ENCODE results near the gene ZNF423.

ZNF423 gene

GRCh38 chr16:49455181-49455990 lies 400.5 kb downstream of the ZNF423 start:
- TF ChIP-seq, protein P1, sequence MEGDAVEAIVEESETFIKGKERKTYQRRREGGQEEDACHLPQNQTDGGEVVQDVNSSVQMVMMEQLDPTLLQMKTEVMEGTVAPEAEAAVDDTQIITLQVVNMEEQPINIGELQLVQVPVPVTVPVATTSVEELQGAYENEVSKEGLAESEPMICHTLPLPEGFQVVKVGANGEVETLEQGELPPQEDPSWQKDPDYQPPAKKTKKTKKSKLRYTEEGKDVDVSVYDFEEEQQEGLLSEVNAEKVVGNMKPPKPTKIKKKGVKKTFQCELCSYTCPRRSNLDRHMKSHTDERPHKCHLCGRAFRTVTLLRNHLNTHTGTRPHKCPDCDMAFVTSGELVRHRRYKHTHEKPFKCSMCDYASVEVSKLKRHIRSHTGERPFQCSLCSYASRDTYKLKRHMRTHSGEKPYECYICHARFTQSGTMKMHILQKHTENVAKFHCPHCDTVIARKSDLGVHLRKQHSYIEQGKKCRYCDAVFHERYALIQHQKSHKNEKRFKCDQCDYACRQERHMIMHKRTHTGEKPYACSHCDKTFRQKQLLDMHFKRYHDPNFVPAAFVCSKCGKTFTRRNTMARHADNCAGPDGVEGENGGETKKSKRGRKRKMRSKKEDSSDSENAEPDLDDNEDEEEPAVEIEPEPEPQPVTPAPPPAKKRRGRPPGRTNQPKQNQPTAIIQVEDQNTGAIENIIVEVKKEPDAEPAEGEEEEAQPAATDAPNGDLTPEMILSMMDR (IDR thresholded peaks at IDR 0.05; ENCODE audit: insufficient read depth, low read length, poor library complexity, severe bottlenecking) = no peak
- no peak for DNase-seq (ENCODE audit: extremely low read depth, insufficient read length)

DNA sequence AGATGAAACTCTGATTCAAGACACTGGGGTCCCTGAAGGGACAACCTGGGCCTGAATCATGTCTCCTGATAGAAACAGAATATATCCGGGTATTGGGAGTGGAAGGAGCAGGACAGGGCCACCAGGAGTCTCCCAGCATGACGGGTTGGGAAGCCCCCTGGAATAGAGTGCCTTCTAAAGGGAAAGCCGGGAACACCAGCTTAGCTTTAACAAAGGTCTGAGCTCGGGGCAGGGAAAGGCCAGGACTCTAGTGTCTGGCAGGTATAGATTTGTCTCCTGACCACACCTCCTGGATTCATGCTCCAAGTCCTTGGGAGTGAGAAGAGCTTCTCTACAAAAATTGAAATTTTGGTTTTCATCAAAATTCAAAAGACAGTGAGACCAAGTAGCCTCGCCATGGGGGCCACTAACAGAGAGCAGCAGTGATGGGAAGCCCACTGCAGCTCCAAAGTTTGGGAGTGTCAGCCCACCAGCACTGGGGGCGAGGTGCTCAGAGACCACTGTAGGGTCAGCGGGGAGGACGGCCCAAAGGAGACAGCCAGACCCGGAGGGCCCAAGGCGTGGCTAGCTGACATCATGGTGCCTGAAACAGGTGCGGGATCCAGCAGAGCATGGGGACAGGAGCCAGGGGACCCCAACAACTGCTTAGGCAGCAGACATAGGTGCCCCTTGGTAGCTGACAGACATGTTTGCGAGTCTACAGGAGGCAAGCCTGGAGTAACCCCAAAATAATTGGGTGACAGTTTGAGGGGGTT lies 401.3 kb downstream of the ZNF423 start:
- TF ChIP-seq, protein P1 (IDR thresholded peaks at IDR 0.05; ENCODE audit: insufficient read depth, low read length, poor library complexity, severe bottlenecking) = no peak
- DNase-seq (ENCODE audit: extremely low read depth, insufficient read length) = no peak
- Histone ChIP-seq H3K27me3 (replicated peaks; ENCODE audit: control insufficient read depth, insufficient read depth, low read length) (no peaks in the 10 kb centered on the region), H3K36me3 (ENCODE audit: control insufficient read depth, insufficient read depth, low read length) (no peaks in the 10 kb centered on the region), H3K4me3 (replicated peaks; ENCODE audit: low read depth, low read length) (no peak overlapping the region)

More at GRCh38 chr16:49455181-49455990, 400.5 kb downstream of the ZNF423 start:
- Histone ChIP-seq H3K4me3 (replicated peaks; ENCODE audit: low read depth, low read length) (no peak overlapping the region), H3K27me3 (replicated peaks; ENCODE audit: control insufficient read depth, insufficient read depth, low read length) (no peaks in the 10 kb centered on the region), H3K36me3 (ENCODE audit: control insufficient read depth, insufficient read depth, low read length) (no peaks in the 10 kb centered on the region)

DNA sequence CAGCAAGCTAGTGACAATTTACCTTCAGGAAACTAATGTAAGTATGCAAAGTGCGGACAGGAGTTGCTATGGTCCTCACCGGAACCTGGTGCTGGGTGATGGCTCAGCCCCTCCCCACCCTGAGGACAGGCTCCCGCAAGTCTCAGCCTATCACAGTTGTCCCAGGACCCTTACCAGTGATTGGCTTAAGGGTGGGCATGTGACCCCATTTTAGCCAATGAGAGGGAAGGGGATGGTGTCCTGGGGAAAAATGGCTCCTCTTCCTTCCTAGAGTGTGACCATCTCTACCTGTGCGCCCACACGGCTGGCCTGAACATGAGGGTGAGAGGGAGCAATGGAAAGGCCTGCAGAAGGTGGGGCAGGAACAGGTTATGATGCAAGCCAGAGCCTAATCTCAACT lies 401.9 kb downstream of the ZNF423 start:
- no peak for DNase-seq (ENCODE audit: extremely low read depth, insufficient read length)
- no peaks in the 10 kb centered on the region for H3K36me3 ChIP-seq (ENCODE audit: control insufficient read depth, insufficient read depth, low read length)
- no peak overlapping the region for H3K4me3 ChIP-seq (replicated peaks; ENCODE audit: low read depth, low read length)
- no peaks in the 10 kb centered on the region for H3K27me3 ChIP-seq (replicated peaks; ENCODE audit: control insufficient read depth, insufficient read depth, low read length)
- TF ChIP-seq, protein P1 (IDR thresholded peaks at IDR 0.05; ENCODE audit: insufficient read depth, low read length, poor library complexity, severe bottlenecking) = no peak

GRCh38 chr16:49453021-49453420 lies 402.9 kb downstream of the ZNF423 start:
- DNase-seq (ENCODE audit: extremely low read depth, insufficient read length) = no peak
- no peaks in the 10 kb centered on the region for H3K36me3 ChIP-seq (ENCODE audit: control insufficient read depth, insufficient read depth, low read length)
- H3K27me3 ChIP-seq (replicated peaks; ENCODE audit: control insufficient read depth, insufficient read depth, low read length) = no peaks in the 10 kb centered on the region
- H3K4me3 ChIP-seq (replicated peaks; ENCODE audit: low read depth, low read length) = no peak overlapping the region
- TF ChIP-seq, protein P1 (IDR thresholded peaks at IDR 0.05; ENCODE audit: insufficient read depth, low read length, poor library complexity, severe bottlenecking) = no peak

GRCh38 chr16:49452578-49452977 lies 403.3 kb downstream of the ZNF423 start:
- Histone ChIP-seq H3K27me3 (replicated peaks; ENCODE audit: control insufficient read depth, insufficient read depth, low read length) (no peaks in the 10 kb centered on the region), H3K36me3 (ENCODE audit: control insufficient read depth, insufficient read depth, low read length) (no peaks in the 10 kb centered on the region), H3K4me3 (replicated peaks; ENCODE audit: low read depth, low read length) (no peak overlapping the region)
- DNase-seq (ENCODE audit: extremely low read depth, insufficient read length) = no peak
- TF ChIP-seq, protein P1 (IDR thresholded peaks at IDR 0.05; ENCODE audit: insufficient read depth, low read length, poor library complexity, severe bottlenecking) = no peak
